ENCODE results near the gene LILRB1.
"Not testable (repeated sequence)": the region's sequence is repeated elsewhere in the genome, so short reads cannot be mapped to it uniquely, and the experiment has no call there.

The LILRB1 gene

GRCh38 chr19:54624234-54624633 lies 6.0 kb upstream of the LILRB1 start:
- H4K12ac ChIP-seq (ENCODE audit: low read depth, low read length); DNase-seq; H3K14ac ChIP-seq (ENCODE audit: low read length); H2AFZ ChIP-seq (ENCODE audit: insufficient read depth, low read length, poor library complexity); H4K8ac ChIP-seq (ENCODE audit: low read depth, low read length); H2BK12ac ChIP-seq (ENCODE audit: low read length); H3K4me2 ChIP-seq (ENCODE audit: low read length); H3K4me3 ChIP-seq (ENCODE audit: low read depth, low read length); H3K23ac ChIP-seq (ENCODE audit: low read length); H3K9ac ChIP-seq (ENCODE audit: low read length); H3K79me2 ChIP-seq (ENCODE audit: control insufficient read depth, insufficient read depth, low read length, poor library complexity); H4K91ac ChIP-seq (ENCODE audit: low read depth, low read length); H3K36me3 ChIP-seq (ENCODE audit: control insufficient read depth in 1 of 2, insufficient read depth in 2 of 2, low read length in 2 of 2); H3K4me1 ChIP-seq (ENCODE audit: control insufficient read depth in 1 of 2, insufficient read depth in 2 of 2, low read length in 2 of 2); H3K27me3 ChIP-seq (ENCODE audit: insufficient read depth, low read length); H2BK5ac ChIP-seq (ENCODE audit: low read depth, low read length, poor library complexity); H3K4ac ChIP-seq (ENCODE audit: low read depth, low read length); H2AK5ac ChIP-seq (ENCODE audit: low read length); H3K79me1 ChIP-seq (ENCODE audit: low read length); H3K18ac ChIP-seq (ENCODE audit: low read length); H3K27ac ChIP-seq (ENCODE audit: low read depth, low read length); H2BK120ac ChIP-seq (ENCODE audit: insufficient read depth, low read length, poor library complexity): not testable (repeated sequence)
- H3K9me3 ChIP-seq (ENCODE audit: insufficient read depth, low read depth, low read length): peaks cover 21% of the 10 kb centered on the region
- WGBS (ENCODE audit: extremely low coverage, insufficient coverage, insufficient read length): no CpG with 5 or more reads among the region's 10 CpGs

GRCh38 chr19:54624934-54625730 lies 5.2 kb upstream of the LILRB1 start:
- H3K79me2 ChIP-seq (ENCODE audit: control insufficient read depth, insufficient read depth, low read length, poor library complexity); H3K4ac ChIP-seq (ENCODE audit: low read depth, low read length); DNase-seq; H2AFZ ChIP-seq (ENCODE audit: insufficient read depth, low read length, poor library complexity); H2AK5ac ChIP-seq (ENCODE audit: low read length); H3K9ac ChIP-seq (ENCODE audit: low read length); H3K23ac ChIP-seq (ENCODE audit: low read length); H4K12ac ChIP-seq (ENCODE audit: low read depth, low read length); H3K79me1 ChIP-seq (ENCODE audit: low read length); H2BK12ac ChIP-seq (ENCODE audit: low read length); H3K14ac ChIP-seq (ENCODE audit: low read length); H4K91ac ChIP-seq (ENCODE audit: low read depth, low read length); H4K8ac ChIP-seq (ENCODE audit: low read depth, low read length); H3K27me3 ChIP-seq (ENCODE audit: insufficient read depth, low read length); H3K4me3 ChIP-seq (ENCODE audit: low read depth, low read length); H3K4me2 ChIP-seq (ENCODE audit: low read length); H2BK5ac ChIP-seq (ENCODE audit: low read depth, low read length, poor library complexity); H2BK120ac ChIP-seq (ENCODE audit: insufficient read depth, low read length, poor library complexity); H3K18ac ChIP-seq (ENCODE audit: low read length); H3K36me3 ChIP-seq (ENCODE audit: control insufficient read depth in 1 of 2, insufficient read depth in 2 of 2, low read length in 2 of 2); H3K27ac ChIP-seq (ENCODE audit: low read depth, low read length); H3K4me1 ChIP-seq (ENCODE audit: control insufficient read depth in 1 of 2, insufficient read depth in 2 of 2, low read length in 2 of 2): not testable (repeated sequence)
- no CpG with 5 or more reads among the region's 15 CpGs for WGBS (ENCODE audit: extremely low coverage, insufficient coverage, insufficient read length)
- H3K9me3 ChIP-seq (ENCODE audit: insufficient read depth, low read depth, low read length): peaks cover 27% of the 10 kb centered on the region

GRCh38 chr19:54626757-54627156 lies 3.5 kb upstream of the LILRB1 start:
- H3K79me2 ChIP-seq (ENCODE audit: control insufficient read depth, insufficient read depth, low read length, poor library complexity): no peaks in the 10 kb centered on the region
- no CpG with 5 or more reads among the region's 8 CpGs for WGBS (ENCODE audit: extremely low coverage, insufficient coverage, insufficient read length)
- H3K4ac ChIP-seq (ENCODE audit: low read depth, low read length): no peak overlapping the region
- no peak overlapping the region for H3K14ac ChIP-seq (ENCODE audit: low read length)
- no peak overlapping the region for H3K23ac ChIP-seq (ENCODE audit: low read length)
- H4K12ac ChIP-seq (ENCODE audit: low read depth, low read length): no peak overlapping the region
- no peak overlapping the region for H2AK5ac ChIP-seq (ENCODE audit: low read length)
- H3K79me1 ChIP-seq (ENCODE audit: low read length): no peaks in the 10 kb centered on the region
- H3K36me3 ChIP-seq (ENCODE audit: control insufficient read depth in 1 of 2, insufficient read depth in 2 of 2, low read length in 2 of 2): no peaks in the 10 kb centered on the region
- DNase-seq: no peak
- H3K18ac ChIP-seq (ENCODE audit: low read length): no peak overlapping the region
- no peak overlapping the region for H3K9ac ChIP-seq (ENCODE audit: low read length)
- H3K4me2 ChIP-seq (ENCODE audit: low read length): no peak overlapping the region
- no peak overlapping the region for H4K8ac ChIP-seq (ENCODE audit: low read depth, low read length)
- H3K27ac ChIP-seq (ENCODE audit: low read depth, low read length): no peak overlapping the region
- no peak overlapping the region for H2BK120ac ChIP-seq (ENCODE audit: insufficient read depth, low read length, poor library complexity)
- no peaks in the 10 kb centered on the region for H3K4me1 ChIP-seq (ENCODE audit: control insufficient read depth in 1 of 2, insufficient read depth in 2 of 2, low read length in 2 of 2)
- no peak overlapping the region for H4K91ac ChIP-seq (ENCODE audit: low read depth, low read length)
- H2BK5ac ChIP-seq (ENCODE audit: low read depth, low read length, poor library complexity): no peak overlapping the region
- no peak overlapping the region for H2AFZ ChIP-seq (ENCODE audit: insufficient read depth, low read length, poor library complexity)
- no peak overlapping the region for H3K4me3 ChIP-seq (ENCODE audit: low read depth, low read length)
- H3K27me3 ChIP-seq (ENCODE audit: insufficient read depth, low read length): peaks cover 1% of the 10 kb centered on the region
- H2BK12ac ChIP-seq (ENCODE audit: low read length): no peak overlapping the region
- peaks cover 41% of the 10 kb centered on the region for H3K9me3 ChIP-seq (ENCODE audit: insufficient read depth, low read depth, low read length)

GRCh38 chr19:54627912-54628311 lies 2.4 kb upstream of the LILRB1 start:
- H3K23ac ChIP-seq (ENCODE audit: low read length); H2AK5ac ChIP-seq (ENCODE audit: low read length); H3K79me2 ChIP-seq (ENCODE audit: control insufficient read depth, insufficient read depth, low read length, poor library complexity); H3K18ac ChIP-seq (ENCODE audit: low read length); H2BK12ac ChIP-seq (ENCODE audit: low read length); DNase-seq; H3K27ac ChIP-seq (ENCODE audit: low read depth, low read length); H3K79me1 ChIP-seq (ENCODE audit: low read length); H2AFZ ChIP-seq (ENCODE audit: insufficient read depth, low read length, poor library complexity); H4K91ac ChIP-seq (ENCODE audit: low read depth, low read length); H3K9ac ChIP-seq (ENCODE audit: low read length); H3K4me1 ChIP-seq (ENCODE audit: control insufficient read depth in 1 of 2, insufficient read depth in 2 of 2, low read length in 2 of 2); H3K4ac ChIP-seq (ENCODE audit: low read depth, low read length); H4K8ac ChIP-seq (ENCODE audit: low read depth, low read length); H4K12ac ChIP-seq (ENCODE audit: low read depth, low read length); H3K4me2 ChIP-seq (ENCODE audit: low read length); H2BK5ac ChIP-seq (ENCODE audit: low read depth, low read length, poor library complexity); H3K4me3 ChIP-seq (ENCODE audit: low read depth, low read length); H3K27me3 ChIP-seq (ENCODE audit: insufficient read depth, low read length); H3K36me3 ChIP-seq (ENCODE audit: control insufficient read depth in 1 of 2, insufficient read depth in 2 of 2, low read length in 2 of 2); H3K14ac ChIP-seq (ENCODE audit: low read length); H2BK120ac ChIP-seq (ENCODE audit: insufficient read depth, low read length, poor library complexity): not testable (repeated sequence)
- peaks cover 51% of the 10 kb centered on the region for H3K9me3 ChIP-seq (ENCODE audit: insufficient read depth, low read depth, low read length)
- WGBS (ENCODE audit: extremely low coverage, insufficient coverage, insufficient read length): no CpG with 5 or more reads among the region's 4 CpGs

Measured in trophoblast cell (in vitro differentiated cells and primary cell).